WTC11 (cell line): ENCODE data around the gene SOX6. TPM values are rescaled to one million over a fixed set of nuclear protein-coding genes. Genes with fewer than 3 reads are reported as not detected.

Experiments used
- ATAC-seq: fragments of 200-7000 bp; cut with Tn5 transposase; 2 replicates; pipeline ENCODE4 v1.10.0; 2021; ENCODE audit warnings: mild to moderate bottlenecking, moderate library complexity
- CTCF ChIA-PET: fragments of 300-600 bp; sonication (Branson Sonifier 250); formaldehyde crosslinking; loops from one replicate; lab custom pipeline; 2021; ENCODE audit warnings: antibody characterized with exemption; lab: Charles Lee
- POLR2A ChIA-PET: fragments of 350-600 bp; sonication (Branson Sonifier 250); formaldehyde crosslinking; loops from one replicate; lab custom pipeline; 2021; ENCODE audit warnings: antibody characterized with exemption; lab: Charles Lee
- DNase-seq: peaks from one replicate; pipeline ENCODE4 v3.0.0; 2021; ENCODE audit warnings: low spot score
- H3K27ac Mint-ChIP-seq: 2 replicates; pipeline ENCODE4 v1.8.0; 2021; ENCODE audit warnings: mixed read lengths
- H3K27me3 Mint-ChIP-seq: 2 replicates; pipeline ENCODE4 v1.8.0; 2021; ENCODE audit warnings: low read depth, mild to moderate bottlenecking, moderate library complexity, mixed read lengths
- H3K36me3 Mint-ChIP-seq: 2 replicates; pipeline ENCODE4 v1.8.0; 2021; ENCODE audit warnings: mixed read lengths
- H3K4me1 Mint-ChIP-seq: 2 replicates; pipeline ENCODE4 v1.8.0; 2022; ENCODE audit warnings: mixed read lengths
- H3K4me3 Mint-ChIP-seq: 2 replicates; pipeline ENCODE4 v1.8.0; 2021; ENCODE audit warnings: mild to moderate bottlenecking, moderate library complexity, mixed read lengths
- H3K9me3 Mint-ChIP-seq: 2 replicates; pipeline ENCODE4 v1.8.0; 2021; ENCODE audit warnings: mixed read lengths
- AFF4 ChIP-seq: sonication (generic); formaldehyde crosslinking; IDR thresholded peaks from 2 replicates; pipeline ENCODE4 v1.8.1; 2023; ENCODE audit warnings: mild to moderate bottlenecking, missing genetic modification reagents, borderline replicate concordance
- AR ChIP-seq: fragments of 250-450 bp; sonication (Bioruptor Pico); IDR thresholded peaks from 2 replicates; pipeline ENCODE4 v1.9.0; 2021; ENCODE audit warnings: mild to moderate bottlenecking
- ARID4B ChIP-seq: sonication (generic); formaldehyde crosslinking; IDR thresholded peaks from 2 replicates; pipeline ENCODE4 v1.8.0; 2023; ENCODE audit warnings: missing genetic modification reagents, mild to moderate bottlenecking, borderline replicate concordance
- ATF2 ChIP-seq: sonication (generic); formaldehyde crosslinking; IDR thresholded peaks from 2 replicates; pipeline ENCODE4 v1.8.1; 2022; ENCODE audit warnings: low read depth, missing genetic modification reagents, borderline replicate concordance
- CREB1 ChIP-seq: sonication (generic); formaldehyde crosslinking; IDR thresholded peaks from 2 replicates; pipeline ENCODE4 v1.8.0; 2023; ENCODE audit warnings: mild to moderate bottlenecking, missing genetic modification reagents
- E2F1 ChIP-seq: sonication (generic); formaldehyde crosslinking; IDR thresholded peaks from 2 replicates; pipeline ENCODE4 v1.8.0; 2022; ENCODE audit warnings: mild to moderate bottlenecking, missing genetic modification reagents
- E2F5 ChIP-seq: sonication (generic); formaldehyde crosslinking; IDR thresholded peaks from 2 replicates; pipeline ENCODE4 v1.8.1; 2022; ENCODE audit warnings: mild to moderate bottlenecking, moderate library complexity, missing genetic modification reagents
- FOXJ3 ChIP-seq: sonication (generic); formaldehyde crosslinking; IDR thresholded peaks from 2 replicates; pipeline ENCODE4 v1.9.0; 2021; ENCODE audit warnings: missing genetic modification reagents, mild to moderate bottlenecking, borderline replicate concordance
- GTF2I ChIP-seq: fragments of 250-450 bp; sonication (Bioruptor Pico); conservative IDR thresholded peaks from 2 replicates; pipeline ENCODE4 v1.4.0; 2021; ENCODE audit warnings: mild to moderate bottlenecking
- OVOL2 ChIP-seq: fragments of 250-450 bp; sonication (Bioruptor Pico); IDR thresholded peaks from 2 replicates; pipeline ENCODE4 v1.9.0; 2021; ENCODE audit warnings: mild to moderate bottlenecking, borderline replicate concordance
- SMAD3 ChIP-seq: sonication (generic); formaldehyde crosslinking; IDR thresholded peaks from 2 replicates; pipeline ENCODE4 v1.8.0; 2022; ENCODE audit warnings: missing genetic modification reagents, mild to moderate bottlenecking, borderline replicate concordance
- SMAD4 ChIP-seq: sonication (generic); formaldehyde crosslinking; IDR thresholded peaks from 2 replicates; pipeline ENCODE4 v1.8.0; 2022; ENCODE audit warnings: mild to moderate bottlenecking, missing genetic modification reagents
- SOX15 ChIP-seq: fragments of 250-450 bp; sonication (Bioruptor Pico); IDR thresholded peaks from 2 replicates; pipeline ENCODE4 v1.9.0; 2021; ENCODE audit warnings: mild to moderate bottlenecking
- SP1 ChIP-seq: sonication (generic); formaldehyde crosslinking; conservative IDR thresholded peaks from 2 replicates; pipeline ENCODE4 v1.8.1; 2022; ENCODE audit warnings: missing genetic modification reagents
- TEAD4 ChIP-seq: sonication (generic); formaldehyde crosslinking; IDR thresholded peaks from 2 replicates; pipeline ENCODE4 v1.8.0; 2022; ENCODE audit warnings: mild to moderate bottlenecking, missing genetic modification reagents
- ZNF219 ChIP-seq: sonication (generic); formaldehyde crosslinking; IDR thresholded peaks from 2 replicates; pipeline ENCODE4 v1.8.0; 2023; ENCODE audit warnings: missing genetic modification reagents, mild to moderate bottlenecking, borderline replicate concordance
- ZNF425 ChIP-seq: fragments of 250-450 bp; sonication (Bioruptor Pico); conservative IDR thresholded peaks from 2 replicates; pipeline ENCODE4 v1.9.0; 2021; ENCODE audit warnings: mild to moderate bottlenecking
- ZNF671 ChIP-seq: fragments of 250-450 bp; sonication (Bioruptor Pico); IDR thresholded peaks from 2 replicates; pipeline ENCODE4 v1.8.0; 2021; ENCODE audit warnings: mild to moderate bottlenecking
- total RNA-seq: library from RNA; stranded (reverse); gene quantifications from 3 replicates; pipeline ENCODE4 v1.2.3, GENCODE V29; 2021

SOX6 gene
- total RNA-seq, 1 experiment from 2014 or later = 0.13 TPM

GRCh38 chr11:16266021-16266420, 90.3 kb downstream of the SOX6 start (continued):
- TF ChIP-seq AFF4 = no peak
- TF ChIP-seq CREB1 (CRISPR knock-in tag) = no peak
- no peak for TF ChIP-seq SMAD3 (CRISPR knock-in tag)
- no peak for TF ChIP-seq ARID4B (CRISPR knock-in tag)
- TF ChIP-seq E2F1 = no peak
- TF ChIP-seq ATF2 (CRISPR knock-in tag) = no peak
- TF ChIP-seq E2F5 (CRISPR knock-in tag) = no peak
- TF ChIP-seq AR (CRISPR knock-in tag) = no peak
- no peak for TF ChIP-seq FOXJ3 (CRISPR knock-in tag)
- TF ChIP-seq, all 79 proteins: peak for 0

GRCh38 chr11:16265022-16265421, 91.3 kb downstream of the SOX6 start:
- H3K4me3 Mint-ChIP-seq = no peak overlapping the region
- no peak for TF ChIP-seq OVOL2 (CRISPR knock-in tag)
- TF ChIP-seq SP1 = no peak
- TF ChIP-seq ZNF425 (CRISPR knock-in tag) = no peak
- no peak for TF ChIP-seq ZNF219 (CRISPR knock-in tag)
- no peak for TF ChIP-seq SOX15 (CRISPR knock-in tag)
- no peak for TF ChIP-seq GTF2I (CRISPR knock-in tag)
- TF ChIP-seq E2F1 = no peak
- no peak for TF ChIP-seq SMAD4 (CRISPR knock-in tag)
- TF ChIP-seq TEAD4 (CRISPR knock-in tag) = no peak
- no peak for TF ChIP-seq ZNF671 (CRISPR knock-in tag)
- POLR2A ChIA-PET = interaction anchor here (0.7 kb wide), 1 partner anchor 10 kb away, joined by 3 read pairs; no protein-coding TSS in a partner anchor
- H3K36me3 Mint-ChIP-seq = no peaks in the 10 kb centered on the region
- no peaks in the 10 kb centered on the region for H3K27me3 Mint-ChIP-seq
- DNase-seq = no peak
- ATAC-seq = no peak
- no peaks in the 10 kb centered on the region for H3K9me3 Mint-ChIP-seq
- CTCF ChIA-PET = interaction anchor here (1.2 kb wide), 1 partner anchor 349 kb away, joined by 5 read pairs; no protein-coding TSS in a partner anchor
- no peaks in the 10 kb centered on the region for H3K4me1 Mint-ChIP-seq
- no peak overlapping the region for H3K27ac Mint-ChIP-seq
